GM12801 (cell line): Measurements from ENCODE around the gene CEP76.

Source experiments
- CTCF ChIP-seq: IDR thresholded peaks from one replicate; pipeline ENCODE4 v1.5.1; 2011; ENCODE audit warnings: control low read depth; ENCODE audit not compliant: insufficient read length; ENCODE audit errors: extremely low read depth

Gene CEP76

GRCh38 chr18:12702221-12703095 is at the start of gene CEP76, which contains the start of gene PSMG2:
Gene CEP76 (minus strand): TSS chr18:12702723. CDS start chr18:12702548, 175 bp downstream.
Gene PSMG2 (plus strand): TSS chr18:12703042. CDS start chr18:12703108, 66 bp downstream.
- no peak for TF ChIP-seq CTCF

- no peak for TF ChIP-seq CTCF
Measured at GRCh38 chr18:12751891-12752290, 49.4 kb upstream of the CEP76 start.

GRCh38 chr18:12751503-12751884 is 49.0 kb upstream of the CEP76 start:
- TF ChIP-seq CTCF, result no peak

- TF ChIP-seq CTCF, result no peak
Measured at GRCh38 chr18:12750715-12751502, 48.4 kb upstream of the CEP76 start.

- no peak for TF ChIP-seq CTCF
Measured at GRCh38 chr18:12750076-12750714, 47.7 kb upstream of the CEP76 start.

GRCh38 chr18:12749121-12749520 is 46.6 kb upstream of the CEP76 start:
- no peak for TF ChIP-seq CTCF

- no peak for TF ChIP-seq CTCF
Measured at GRCh38 chr18:12748671-12749070, 46.1 kb upstream of the CEP76 start.
